H1 (cell line): ENCODE results near the gene SSUH2. TPM values are rescaled to one million over a fixed set of nuclear protein-coding genes. Genes with fewer than 3 reads are reported as not detected.
A peak's percentile ranks its signal among the peaks of the same experiment; 100 is the strongest.
"Not testable (repeated sequence)": the region's sequence is repeated elsewhere in the genome, so short reads cannot be mapped to it uniquely, and the experiment has no call there.

ENCODE experiments used
- CTCF ChIA-PET: fragments of 300-600 bp; sonication (Branson Sonifier 250); formaldehyde crosslinking; loops from one replicate; lab custom pipeline; 2021; ENCODE audit not compliant: partially characterized antibody; lab: Charles Lee
- POLR2A ChIA-PET: fragments of 300-600 bp; sonication (Branson Sonifier 250); formaldehyde crosslinking; loops from one replicate; lab custom pipeline; 2021; ENCODE audit warnings: inconsistent platforms; ENCODE audit not compliant: partially characterized antibody; lab: Charles Lee
- DNase-seq, 2 experiments: peaks; one replicate each; pipeline versions ENCODE4 v3.0.0 to v3.0.0-alpha.2; 2010 to 2022; ENCODE audit warnings: low spot score in 2 of 2, low read depth in 1 of 2, mixed read lengths in 1 of 2
- FAIRE-seq: peaks from 2 replicates; lab custom pipeline; 2011; peaks lifted over from hg19 to GRCh38; lab: Jason Lieb, UNC
- H2AFZ ChIP-seq: 2 replicates; pipeline ENCODE4 v1.8.1; 2012; ENCODE audit warnings: low read length, inconsistent platforms
- H2AK5ac ChIP-seq: 2 replicates; pipeline ENCODE4 v1.6.1; 2013; ENCODE audit warnings: low read depth, low read length
- H2BK120ac ChIP-seq: replicated peaks from 2 replicates; pipeline ENCODE3; 2013; ENCODE audit warnings: low read depth, low read length, inconsistent platforms
- H2BK12ac ChIP-seq: 2 replicates; pipeline ENCODE4 v1.6.1; 2013; ENCODE audit warnings: low read depth, low read length
- H2BK15ac ChIP-seq: 2 replicates; pipeline ENCODE4 v1.6.1; 2013; ENCODE audit warnings: low read length
- H2BK20ac ChIP-seq: 2 replicates; pipeline ENCODE4 v1.6.1; 2013; ENCODE audit warnings: low read length
- H2BK5ac ChIP-seq: 2 replicates; pipeline ENCODE4 v1.6.1; 2013; ENCODE audit warnings: low read depth, low read length
- H3K14ac ChIP-seq: 2 replicates; pipeline ENCODE4 v1.6.1; 2013; ENCODE audit warnings: inconsistent platforms; ENCODE audit not compliant: insufficient read length
- H3K18ac ChIP-seq: 2 replicates; pipeline ENCODE4 v1.6.1; 2013; ENCODE audit warnings: low read length; ENCODE audit errors: extremely low read depth
- H3K23ac ChIP-seq: 2 replicates; pipeline ENCODE4 v1.6.1; 2013; ENCODE audit warnings: inconsistent platforms; ENCODE audit not compliant: insufficient read length
- H3K23me2 ChIP-seq: 2 replicates; pipeline ENCODE4 v1.6.1; 2013; ENCODE audit warnings: low read depth, low read length
- H3K27ac ChIP-seq: 2 replicates; pipeline ENCODE4 v1.6.1; 2011; ENCODE audit warnings: low read depth, low read length, inconsistent platforms
- H3K27me3 ChIP-seq, 4 experiments: replicated peaks in 1 of 4; 1 replicate in 1 of 4; 2 replicates in 3 of 4; pipeline versions ENCODE4 v1.6.1 to v1.8.1; 2011 to 2013; ENCODE audit warnings: low read length in 3 of 4, mild to moderate bottlenecking in 3 of 4, inconsistent platforms in 2 of 4, mixed read lengths in 2 of 4, moderate library complexity in 1 of 4; ENCODE audit not compliant: control insufficient read depth in 3 of 4, insufficient read depth in 3 of 4; ENCODE audit errors: extremely low read depth in 1 of 4
- H3K36me3 ChIP-seq, 4 experiments: 2 replicates each; pipeline versions ENCODE4 v1.6.1 to v1.8.1; 2011 to 2013; ENCODE audit warnings: mild to moderate bottlenecking in 4 of 4, low read length in 3 of 4, moderate library complexity in 2 of 4, control low read depth in 1 of 4, inconsistent platforms in 1 of 4; ENCODE audit not compliant: insufficient read depth in 4 of 4, control insufficient read depth in 2 of 4
- H3K4ac ChIP-seq: replicated peaks from 2 replicates; pipeline ENCODE3; 2013; ENCODE audit warnings: low read length, low read depth, mixed read lengths, inconsistent platforms; ENCODE audit not compliant: insufficient read length
- H3K4me1 ChIP-seq, 4 experiments: replicated peaks in 1 of 4; 1 replicate in 1 of 4; 2 replicates in 3 of 4; pipeline versions ENCODE4 v1.6.1 to v1.8.1; 2011 to 2013; ENCODE audit warnings: low read length in 3 of 4, inconsistent platforms in 2 of 4, mixed read lengths in 1 of 4; ENCODE audit not compliant: insufficient read depth in 4 of 4, control insufficient read depth in 3 of 4
- H3K4me2 ChIP-seq, 2 experiments: 2 replicates each; pipeline versions ENCODE4 v1.6.1 to v1.8.1; 2011 to 2013; ENCODE audit warnings: low read depth in 2 of 2, low read length in 2 of 2, control low read depth in 1 of 2, inconsistent platforms in 1 of 2, mild to moderate bottlenecking in 1 of 2; ENCODE audit not compliant: insufficient read depth in 1 of 2
- H3K4me3 ChIP-seq, 4 experiments: fragments of 200-600, 300-600 bp in 1 of 4; sonication (generic), shearing (Covaris generic), sonication (Bioruptor Twin) in 1 of 4; 2 replicates each; pipeline versions ENCODE4 v1.5.1 to v1.8.1; 2011 to 2016; ENCODE audit warnings: low read length in 4 of 4, low read depth in 3 of 4, control low read depth in 2 of 4, inconsistent platforms in 2 of 4, mild to moderate bottlenecking in 2 of 4, mixed read lengths in 1 of 4, moderate library complexity in 1 of 4; ENCODE audit not compliant: insufficient read depth in 2 of 4; ENCODE audit errors: extremely low read depth in 1 of 4
- H3K56ac ChIP-seq: replicated peaks from 2 replicates; pipeline ENCODE3; 2013; ENCODE audit warnings: low read depth, mild to moderate bottlenecking, mixed read lengths, low read length, inconsistent platforms; ENCODE audit not compliant: insufficient read length
- H3K79me1 ChIP-seq: 2 replicates; pipeline ENCODE4 v1.6.1; 2013; ENCODE audit warnings: low read depth, low read length, control low read depth
- H3K79me2 ChIP-seq, 2 experiments: 2 replicates each; pipeline versions ENCODE4 v1.6.1 to v1.8.1; 2012 to 2013; ENCODE audit warnings: low read length in 2 of 2, mild to moderate bottlenecking in 2 of 2, inconsistent platforms in 1 of 2; ENCODE audit not compliant: insufficient read depth in 2 of 2, control insufficient read depth in 1 of 2
- H3K9ac ChIP-seq, 4 experiments: replicated peaks in 1 of 4; 1 replicate in 1 of 4; 2 replicates in 3 of 4; pipeline versions ENCODE4 v1.6.1 to v1.8.1; 2011 to 2013; ENCODE audit warnings: low read depth in 3 of 4, low read length in 3 of 4, control low read depth in 2 of 4, mild to moderate bottlenecking in 2 of 4, moderate library complexity in 2 of 4, inconsistent platforms in 1 of 4; ENCODE audit errors: extremely low read depth in 1 of 4
- H3K9me3 ChIP-seq, 2 experiments: 2 replicates each; pipeline versions ENCODE4 v1.6.1 to v1.8.1; 2012 to 2013; ENCODE audit warnings: mild to moderate bottlenecking in 2 of 2, moderate library complexity in 2 of 2, control low read depth in 1 of 2, inconsistent platforms in 1 of 2, low read depth in 1 of 2, low read length in 1 of 2, mixed read lengths in 1 of 2; ENCODE audit not compliant: insufficient read depth in 2 of 2
- H4K20me1 ChIP-seq, 2 experiments: replicated peaks in 1 of 2; 2 replicates each; pipeline versions ENCODE3 to v1.8.1; 2011 to 2013; ENCODE audit warnings: inconsistent platforms in 2 of 2, low read length in 2 of 2, mild to moderate bottlenecking in 1 of 2; ENCODE audit not compliant: insufficient read depth in 2 of 2, control insufficient read depth in 1 of 2
- H4K5ac ChIP-seq: 2 replicates; pipeline ENCODE4 v1.6.1; 2013; ENCODE audit warnings: low read length, low read depth, mixed read lengths, inconsistent platforms; ENCODE audit not compliant: insufficient read length
- H4K8ac ChIP-seq: 2 replicates; pipeline ENCODE4 v1.8.0; 2013; ENCODE audit warnings: mild to moderate bottlenecking, moderate library complexity, low read length, inconsistent platforms; ENCODE audit not compliant: insufficient read depth; ENCODE audit errors: extremely low read depth
- H4K91ac ChIP-seq: replicated peaks from 2 replicates; pipeline ENCODE3; 2013; ENCODE audit warnings: low read length, mixed read lengths, inconsistent platforms; ENCODE audit not compliant: insufficient read length
- WGBS, 2 experiments: shearing (Covaris generic) in 1 of 2; methylation state at CpG; one replicate each; pipeline versions ENCODE4 v1.1.6 to v1.1.7; 2013 to 2015; ENCODE audit warnings: low lambda C conversion rate in 2 of 2, mixed read lengths in 2 of 2, inconsistent platforms in 1 of 2, low coverage in 1 of 2, missing lambda C conversion rate in 1 of 2; ENCODE audit not compliant: insufficient replicate concordance in 2 of 2, insufficient coverage in 1 of 2, insufficient read length in 1 of 2; ENCODE audit errors: extremely low coverage in 1 of 2, missing lambda C conversion rate in 1 of 2; 5-methylcytosine and 5-hydroxymethylcytosine counted together
- polyA plus RNA-seq, 7 experiments: library from polyadenylated mRNA; depleted of rRNA in 3 of 7; stranded (reverse) in 5 of 7; unstranded in 2 of 7; fragments of >200 nt in 5 of 7; fragments of 200-250 nt in 2 of 7; gene quantifications; 1 replicate in 5 of 7; 2 replicates in 1 of 7; 4 replicates in 1 of 7; pipeline versions ENCODE4 v1.2.1 to v1.2.3, GENCODE V29; 2011 to 2013; ENCODE audit warnings: missing spikeins in 2 of 7, mixed read lengths in 2 of 7
- total RNA-seq: library from RNA; stranded (reverse); fragmentation: NEBNext Ultra II Directional; extraction: Animal tissue kit (Norgen Biotek cat#: 25700); gene quantifications from 2 replicates; pipeline ENCODE4 v1.2.1, GENCODE V29; 2021

SSUH2 gene
- total and polyA plus RNA-seq, 2 of the 8 experiments (the other 6 are each of a cell fraction or from before 2014, with no cell fraction given) = 0.62 to 0.69 TPM

- H2BK5ac ChIP-seq, H3K23me2 ChIP-seq, H4K20me1 ChIP-seq, H2BK15ac ChIP-seq, H3K27me3 ChIP-seq, POLR2A ChIA-PET, H3K27ac ChIP-seq, H4K5ac ChIP-seq, H3K36me3 ChIP-seq, H3K79me2 ChIP-seq, H3K9me3 ChIP-seq, H3K79me1 ChIP-seq, H3K14ac ChIP-seq, H3K18ac ChIP-seq, H3K23ac ChIP-seq, FAIRE-seq, H3K9ac ChIP-seq, H2AK5ac ChIP-seq, H3K4ac ChIP-seq, H2AFZ ChIP-seq, H4K8ac ChIP-seq, H4K91ac ChIP-seq, H3K56ac ChIP-seq, H2BK120ac ChIP-seq, H2BK20ac ChIP-seq, H3K4me1 ChIP-seq, H2BK12ac ChIP-seq: not testable (repeated sequence)
- DNase-seq = peak in 1 of 2 experiments; percentile 59
- WGBS, 2 experiments = 66% methylated on average over 13 of the region's 13 CpGs; no CpG with 5 or more reads in 1 of the 2 experiments
- CTCF ChIA-PET = interaction anchor here (0.7 to 1.2 kb wide), 3 partner anchors 17 to 300 kb away, joined by 3 to 4 read pairs (median 3); no protein-coding TSS in a partner anchor
- H3K4me3 ChIP-seq = peak overlapping the region in 1 of 4 experiments; percentile 51; a peak in 2 of 8 replicates
- peak overlapping the region; percentile 50 to 51; a peak in 2 of 4 replicates for H3K4me2 ChIP-seq
Measured at GRCh38 chr3:8679817-8680553, 35.4 kb upstream of the SSUH2 start.
